ENCODE measurements around the gene TMEM169.

The TMEM169 gene

DNA sequence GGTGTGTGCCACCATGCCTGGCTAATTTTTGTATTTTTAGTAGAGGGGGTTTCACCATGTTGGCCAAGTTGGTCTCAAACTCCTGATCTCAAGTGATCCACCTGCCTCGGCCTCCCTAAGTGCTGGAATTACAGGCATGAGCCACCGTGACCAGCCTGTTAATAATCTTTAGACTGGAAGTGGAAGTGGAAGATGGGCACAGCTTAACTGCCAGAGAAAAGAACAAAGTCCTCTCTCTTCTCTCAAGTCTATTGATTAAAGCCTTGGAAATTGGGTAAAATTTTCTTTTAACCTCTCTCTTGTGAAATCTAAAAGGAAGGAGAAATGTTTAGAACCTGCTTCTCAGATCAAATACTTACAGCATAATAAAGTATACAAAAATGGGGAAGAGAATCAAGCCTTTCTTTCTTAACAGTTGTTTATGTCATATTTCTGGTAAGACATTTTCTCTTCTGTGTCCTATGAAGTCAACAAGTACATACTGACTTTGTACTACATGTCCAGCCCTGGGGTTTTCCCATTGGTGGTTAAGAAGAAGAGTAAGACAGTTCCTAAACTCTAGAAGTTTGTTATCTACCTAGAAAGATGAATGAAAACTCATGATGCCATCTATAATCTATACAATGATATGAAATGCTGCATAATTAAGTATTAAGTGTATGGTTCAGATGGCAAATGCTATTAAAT is 4.6 kb downstream of the TMEM169 start:
- ChIA-PET POLR2A (no interaction called here), CTCF (interaction anchor here (0.7 kb wide), 1 partner anchor 288 kb away, joined by 3 read pairs; no protein-coding TSS in a partner anchor)
- no peaks in the 10 kb centered on the region for H3K36me3 ChIP-seq (ENCODE audit: control insufficient read depth in 2 of 2, insufficient read depth in 1 of 2, low read length in 2 of 2)
- H3K9me3 ChIP-seq (ENCODE audit: control insufficient read depth, insufficient read depth, low read depth, low read length): no peaks in the 10 kb centered on the region
- H3K27ac ChIP-seq (ENCODE audit: extremely low read depth, low read depth, low read length): no peak overlapping the region
- no peak overlapping the region for H3K4me3 ChIP-seq (ENCODE audit: low read depth, low read length)
- TF ChIP-seq, protein P1, sequence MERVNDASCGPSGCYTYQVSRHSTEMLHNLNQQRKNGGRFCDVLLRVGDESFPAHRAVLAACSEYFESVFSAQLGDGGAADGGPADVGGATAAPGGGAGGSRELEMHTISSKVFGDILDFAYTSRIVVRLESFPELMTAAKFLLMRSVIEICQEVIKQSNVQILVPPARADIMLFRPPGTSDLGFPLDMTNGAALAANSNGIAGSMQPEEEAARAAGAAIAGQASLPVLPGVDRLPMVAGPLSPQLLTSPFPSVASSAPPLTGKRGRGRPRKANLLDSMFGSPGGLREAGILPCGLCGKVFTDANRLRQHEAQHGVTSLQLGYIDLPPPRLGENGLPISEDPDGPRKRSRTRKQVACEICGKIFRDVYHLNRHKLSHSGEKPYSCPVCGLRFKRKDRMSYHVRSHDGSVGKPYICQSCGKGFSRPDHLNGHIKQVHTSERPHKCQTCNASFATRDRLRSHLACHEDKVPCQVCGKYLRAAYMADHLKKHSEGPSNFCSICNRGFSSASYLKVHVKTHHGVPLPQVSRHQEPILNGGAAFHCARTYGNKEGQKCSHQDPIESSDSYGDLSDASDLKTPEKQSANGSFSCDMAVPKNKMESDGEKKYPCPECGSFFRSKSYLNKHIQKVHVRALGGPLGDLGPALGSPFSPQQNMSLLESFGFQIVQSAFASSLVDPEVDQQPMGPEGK (tag by site-specific recombination; IDR thresholded peaks at IDR 0.05): no peak
- no peak for TF ChIP-seq ZFP69B (tag by site-specific recombination; IDR thresholded peaks at IDR 0.05)
- TF ChIP-seq ZNF624 (tag by site-specific recombination; IDR thresholded peaks at IDR 0.05): no peak
- no peak for TF ChIP-seq ZNF140 (tag by site-specific recombination; IDR thresholded peaks at IDR 0.05)
- TF ChIP-seq ZNF354C (tag by site-specific recombination; IDR thresholded peaks at IDR 0.05; ENCODE audit: borderline replicate concordance, low read depth): no peak
- no peak for TF ChIP-seq ZNF677 (tag by site-specific recombination; IDR thresholded peaks at IDR 0.05)
- no peak for TF ChIP-seq ZFP3 (tag by site-specific recombination; IDR thresholded peaks at IDR 0.05; ENCODE audit: low read depth)
- TF ChIP-seq ZNF785 (tag by site-specific recombination; IDR thresholded peaks at IDR 0.05): no peak
- TF ChIP-seq, protein P2, sequence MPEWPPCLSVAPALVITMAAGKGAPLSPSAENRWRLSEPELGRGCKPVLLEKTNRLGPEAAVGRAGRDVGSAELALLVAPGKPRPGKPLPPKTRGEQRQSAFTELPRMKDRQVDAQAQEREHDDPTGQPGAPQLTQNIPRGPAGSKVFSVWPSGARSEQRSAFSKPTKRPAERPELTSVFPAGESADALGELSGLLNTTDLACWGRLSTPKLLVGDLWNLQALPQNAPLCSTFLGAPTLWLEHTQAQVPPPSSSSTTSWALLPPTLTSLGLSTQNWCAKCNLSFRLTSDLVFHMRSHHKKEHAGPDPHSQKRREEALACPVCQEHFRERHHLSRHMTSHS (tag by site-specific recombination; IDR thresholded peaks at IDR 0.05): no peak
- TF ChIP-seq ZNF433 (tag by site-specific recombination; IDR thresholded peaks at IDR 0.05; ENCODE audit: low read depth): no peak
- TF ChIP-seq ZNF114 (tag by site-specific recombination; IDR thresholded peaks at IDR 0.05): no peak
- no peak for TF ChIP-seq ZNF664 (tag by site-specific recombination; IDR thresholded peaks at IDR 0.05)
- TF ChIP-seq ZNF157 (tag by site-specific recombination; IDR thresholded peaks at IDR 0.05): no peak
- TF ChIP-seq ZBTB17 (tag by site-specific recombination; IDR thresholded peaks at IDR 0.05): no peak
- no peak for TF ChIP-seq ZNF426 (tag by site-specific recombination; IDR thresholded peaks at IDR 0.05)
- TF ChIP-seq, protein P3, sequence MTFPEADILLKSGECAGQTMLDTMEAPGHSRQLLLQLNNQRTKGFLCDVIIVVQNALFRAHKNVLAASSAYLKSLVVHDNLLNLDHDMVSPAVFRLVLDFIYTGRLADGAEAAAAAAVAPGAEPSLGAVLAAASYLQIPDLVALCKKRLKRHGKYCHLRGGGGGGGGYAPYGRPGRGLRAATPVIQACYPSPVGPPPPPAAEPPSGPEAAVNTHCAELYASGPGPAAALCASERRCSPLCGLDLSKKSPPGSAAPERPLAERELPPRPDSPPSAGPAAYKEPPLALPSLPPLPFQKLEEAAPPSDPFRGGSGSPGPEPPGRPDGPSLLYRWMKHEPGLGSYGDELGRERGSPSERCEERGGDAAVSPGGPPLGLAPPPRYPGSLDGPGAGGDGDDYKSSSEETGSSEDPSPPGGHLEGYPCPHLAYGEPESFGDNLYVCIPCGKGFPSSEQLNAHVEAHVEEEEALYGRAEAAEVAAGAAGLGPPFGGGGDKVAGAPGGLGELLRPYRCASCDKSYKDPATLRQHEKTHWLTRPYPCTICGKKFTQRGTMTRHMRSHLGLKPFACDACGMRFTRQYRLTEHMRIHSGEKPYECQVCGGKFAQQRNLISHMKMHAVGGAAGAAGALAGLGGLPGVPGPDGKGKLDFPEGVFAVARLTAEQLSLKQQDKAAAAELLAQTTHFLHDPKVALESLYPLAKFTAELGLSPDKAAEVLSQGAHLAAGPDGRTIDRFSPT (tag by site-specific recombination; IDR thresholded peaks at IDR 0.05): no peak
- TF ChIP-seq ZNF202 (tag by site-specific recombination; IDR thresholded peaks at IDR 0.05; ENCODE audit: borderline replicate concordance): no peak
- H3K4me1 ChIP-seq (ENCODE audit: control insufficient read depth, insufficient read depth, low read length): peaks cover 3% of the 10 kb centered on the region

DNA sequence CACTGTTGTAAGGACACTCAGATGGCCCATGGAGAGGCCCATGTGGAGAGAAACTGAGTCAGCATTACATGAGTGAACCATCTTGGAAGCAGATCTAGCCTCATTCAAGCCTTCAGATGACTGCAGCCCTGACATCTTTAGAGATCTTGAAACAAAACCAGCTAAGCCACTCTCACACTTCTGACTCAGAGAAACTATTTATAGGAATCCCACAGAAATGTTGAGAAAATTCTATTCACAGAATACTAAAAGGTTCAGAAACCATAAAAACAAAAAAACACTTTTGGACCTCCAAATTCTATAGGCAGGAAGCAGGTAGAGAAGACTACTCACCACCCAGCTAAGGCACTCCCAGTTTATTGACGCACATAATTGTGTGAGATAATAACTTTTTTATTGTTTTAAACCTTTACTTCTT is 8.7 kb downstream of the TMEM169 start:
- H3K27ac ChIP-seq (ENCODE audit: extremely low read depth, low read depth, low read length): no peak overlapping the region
- no peaks in the 10 kb centered on the region for H3K4me1 ChIP-seq (ENCODE audit: control insufficient read depth, insufficient read depth, low read length)
- no peak overlapping the region for H3K4me3 ChIP-seq (ENCODE audit: low read depth, low read length)
- CTCF ChIA-PET: no interaction called here
- H3K36me3 ChIP-seq (ENCODE audit: control insufficient read depth in 2 of 2, insufficient read depth in 1 of 2, low read length in 2 of 2): no peaks in the 10 kb centered on the region
- no peaks in the 10 kb centered on the region for H3K9me3 ChIP-seq (ENCODE audit: control insufficient read depth, insufficient read depth, low read depth, low read length)
- POLR2A ChIA-PET: no interaction called here
- TF ChIP-seq ZNF777 (tag by site-specific recombination; IDR thresholded peaks at IDR 0.05; ENCODE audit: borderline replicate concordance) (no peak), ZNF624 (tag by site-specific recombination; IDR thresholded peaks at IDR 0.05) (no peak), ZNF423 (tag by site-specific recombination; IDR thresholded peaks at IDR 0.05) (no peak), ZBTB20 (tag by site-specific recombination; IDR thresholded peaks at IDR 0.05) (no peak), ZNF544 (tag by site-specific recombination; IDR thresholded peaks at IDR 0.05) (no peak), ZNF529 (tag by site-specific recombination; IDR thresholded peaks at IDR 0.05; ENCODE audit: insufficient replicate concordance) (no peak), ZNF24 (tag by site-specific recombination; IDR thresholded peaks at IDR 0.05) (no peak)
- TF ChIP-seq, protein P4, sequence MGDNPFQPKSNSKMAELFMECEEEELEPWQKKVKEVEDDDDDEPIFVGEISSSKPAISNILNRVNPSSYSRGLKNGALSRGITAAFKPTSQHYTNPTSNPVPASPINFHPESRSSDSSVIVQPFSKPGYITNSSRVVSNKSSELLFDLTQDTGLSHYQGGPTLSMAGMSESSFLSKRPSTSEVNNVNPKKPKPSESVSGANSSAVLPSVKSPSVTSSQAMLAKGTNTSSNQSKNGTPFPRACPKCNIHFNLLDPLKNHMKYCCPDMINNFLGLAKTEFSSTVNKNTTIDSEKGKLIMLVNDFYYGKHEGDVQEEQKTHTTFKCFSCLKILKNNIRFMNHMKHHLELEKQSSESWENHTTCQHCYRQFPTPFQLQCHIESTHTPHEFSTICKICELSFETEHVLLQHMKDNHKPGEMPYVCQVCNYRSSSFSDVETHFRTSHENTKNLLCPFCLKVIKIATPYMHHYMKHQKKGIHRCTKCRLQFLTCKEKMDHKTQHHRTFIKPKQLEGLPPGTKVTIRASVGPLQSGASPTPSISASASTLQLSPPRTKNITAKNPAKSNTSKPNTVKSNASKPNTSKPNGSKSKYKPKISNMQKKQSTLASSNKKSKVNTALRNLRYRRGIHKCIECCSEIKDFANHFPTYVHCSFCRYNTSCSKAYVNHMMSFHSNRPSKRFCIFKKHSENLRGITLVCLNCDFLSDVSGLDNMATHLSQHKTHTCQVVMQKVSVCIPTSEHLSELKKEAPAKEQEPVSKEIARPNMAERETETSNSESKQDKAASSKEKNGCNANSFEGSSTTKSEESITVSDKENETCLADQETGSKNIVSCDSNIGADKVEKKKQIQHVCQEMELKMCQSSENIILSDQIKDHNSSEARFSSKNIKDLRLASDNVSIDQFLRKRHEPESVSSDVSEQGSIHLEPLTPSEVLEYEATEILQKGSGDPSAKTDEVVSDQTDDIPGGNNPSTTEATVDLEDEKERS (tag by site-specific recombination; IDR thresholded peaks at IDR 0.05): no peak
- TF ChIP-seq, protein P5, sequence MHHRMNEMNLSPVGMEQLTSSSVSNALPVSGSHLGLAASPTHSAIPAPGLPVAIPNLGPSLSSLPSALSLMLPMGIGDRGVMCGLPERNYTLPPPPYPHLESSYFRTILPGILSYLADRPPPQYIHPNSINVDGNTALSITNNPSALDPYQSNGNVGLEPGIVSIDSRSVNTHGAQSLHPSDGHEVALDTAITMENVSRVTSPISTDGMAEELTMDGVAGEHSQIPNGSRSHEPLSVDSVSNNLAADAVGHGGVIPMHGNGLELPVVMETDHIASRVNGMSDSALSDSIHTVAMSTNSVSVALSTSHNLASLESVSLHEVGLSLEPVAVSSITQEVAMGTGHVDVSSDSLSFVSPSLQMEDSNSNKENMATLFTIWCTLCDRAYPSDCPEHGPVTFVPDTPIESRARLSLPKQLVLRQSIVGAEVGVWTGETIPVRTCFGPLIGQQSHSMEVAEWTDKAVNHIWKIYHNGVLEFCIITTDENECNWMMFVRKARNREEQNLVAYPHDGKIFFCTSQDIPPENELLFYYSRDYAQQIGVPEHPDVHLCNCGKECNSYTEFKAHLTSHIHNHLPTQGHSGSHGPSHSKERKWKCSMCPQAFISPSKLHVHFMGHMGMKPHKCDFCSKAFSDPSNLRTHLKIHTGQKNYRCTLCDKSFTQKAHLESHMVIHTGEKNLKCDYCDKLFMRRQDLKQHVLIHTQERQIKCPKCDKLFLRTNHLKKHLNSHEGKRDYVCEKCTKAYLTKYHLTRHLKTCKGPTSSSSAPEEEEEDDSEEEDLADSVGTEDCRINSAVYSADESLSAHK (tag by site-specific recombination; IDR thresholded peaks at IDR 0.05): no peak

Measured in HEK293 (cell line).